Measurements from ENCODE around the gene CNTLN.

DNA sequence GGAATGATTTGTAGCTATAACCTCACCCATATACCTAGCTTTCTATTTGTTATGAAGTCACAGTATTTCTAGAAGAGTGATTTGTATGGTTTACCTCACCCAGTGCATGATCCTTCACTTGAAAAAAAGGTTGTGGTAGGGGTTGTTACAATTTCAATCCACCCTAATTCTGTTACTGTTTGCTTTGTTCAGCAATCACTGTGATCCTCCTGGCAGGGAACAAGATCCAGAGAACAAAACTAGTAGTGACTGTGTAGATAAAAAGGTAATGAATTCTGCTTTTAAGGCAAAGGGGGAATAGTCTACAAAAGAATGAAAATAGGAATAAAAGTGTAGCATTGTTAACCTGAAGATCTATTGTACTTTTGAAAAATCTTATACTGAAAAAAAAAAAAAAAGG is 252.7 kb downstream of the CNTLN start:
- TF ChIP-seq, protein P1, sequence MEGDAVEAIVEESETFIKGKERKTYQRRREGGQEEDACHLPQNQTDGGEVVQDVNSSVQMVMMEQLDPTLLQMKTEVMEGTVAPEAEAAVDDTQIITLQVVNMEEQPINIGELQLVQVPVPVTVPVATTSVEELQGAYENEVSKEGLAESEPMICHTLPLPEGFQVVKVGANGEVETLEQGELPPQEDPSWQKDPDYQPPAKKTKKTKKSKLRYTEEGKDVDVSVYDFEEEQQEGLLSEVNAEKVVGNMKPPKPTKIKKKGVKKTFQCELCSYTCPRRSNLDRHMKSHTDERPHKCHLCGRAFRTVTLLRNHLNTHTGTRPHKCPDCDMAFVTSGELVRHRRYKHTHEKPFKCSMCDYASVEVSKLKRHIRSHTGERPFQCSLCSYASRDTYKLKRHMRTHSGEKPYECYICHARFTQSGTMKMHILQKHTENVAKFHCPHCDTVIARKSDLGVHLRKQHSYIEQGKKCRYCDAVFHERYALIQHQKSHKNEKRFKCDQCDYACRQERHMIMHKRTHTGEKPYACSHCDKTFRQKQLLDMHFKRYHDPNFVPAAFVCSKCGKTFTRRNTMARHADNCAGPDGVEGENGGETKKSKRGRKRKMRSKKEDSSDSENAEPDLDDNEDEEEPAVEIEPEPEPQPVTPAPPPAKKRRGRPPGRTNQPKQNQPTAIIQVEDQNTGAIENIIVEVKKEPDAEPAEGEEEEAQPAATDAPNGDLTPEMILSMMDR (conservative IDR thresholded peaks at IDR 0.05) = no peak
- TF ChIP-seq ZFX (IDR thresholded peaks at IDR 0.05) = no peak

All from C4-2B (cell line).